ENCODE results near the gene MTERF1.

GRCh38 chr7:91880016-91880412 lies 488 bp downstream of the MTERF1 start:
- no peak for TF ChIP-seq ZNF138 (CRISPR knock-in tag; conservative IDR thresholded peaks at IDR 0.05)
- TF ChIP-seq IRF1 (CRISPR knock-in tag; IDR thresholded peaks at IDR 0.05), result no peak
- TF ChIP-seq CTCF (IDR thresholded peaks at IDR 0.05), result no peak
- TF ChIP-seq ZNF423 (CRISPR knock-in tag; IDR thresholded peaks at IDR 0.05), result no peak

Data from WTC11 (cell line).